ENCODE measurements around the gene PNMA8A. TPM values are rescaled to one million over a fixed set of nuclear protein-coding genes. Genes with fewer than 3 reads are reported as not detected.

The PNMA8A gene
- total RNA-seq, 4 donors from 2014 or later = 0.90 to 7.4 (median 3.4) TPM

GRCh38 chr19:46496304-46496703 is 24.9 kb upstream of the PNMA8A start:
- no peak for DNase-seq (ENCODE audit: low spot score in 2 of 2)
- WGBS, 2 donors = 56 to 77% methylated on average over 6 of the region's 6 CpGs

GRCh38 chr19:46495786-46496099 is 24.4 kb upstream of the PNMA8A start, which contains the start of gene PNMA8B:
TSS of gene PNMA8B (minus strand) at chr19:46495867. CDS start at chr19:46495465, 402 bp downstream.
- no peaks in the 10 kb centered on the region for H3K36me3 ChIP-seq
- H3K27me3 ChIP-seq = peaks cover 0 to 46% of the 10 kb centered on the region in 2 donors
- no peak for DNase-seq (ENCODE audit: low spot score in 2 of 2)
- H3K27ac ChIP-seq = peak within 1 kb of the TSS in 1 of 4 donors; percentile 17
- H3K4me3 ChIP-seq = peak within 1 kb of the TSS in 3 of 4 donors; percentile 11 to 50 (median 26)
- TF ChIP-seq POLR2A (IDR thresholded peaks at IDR 0.05) = no peak
- no peak for TF ChIP-seq CTCF (IDR thresholded peaks at IDR 0.05)
- no peak for TF ChIP-seq EP300 (IDR thresholded peaks at IDR 0.05)
- peaks cover 0 to 38% (median 10%) of the 10 kb centered on the region in 4 donors for H3K4me1 ChIP-seq
- H3K9me3 ChIP-seq = no peaks in the 10 kb centered on the region
- 6 to 12% methylated on average over 23 to 29 of the region's 29 CpGs for WGBS, 2 donors

More at GRCh38 chr19:46496304-46496703, 24.9 kb upstream of the PNMA8A start:
- Histone ChIP-seq H3K4me3 (no peak overlapping the region), H3K9me3 (no peaks in the 10 kb centered on the region), H3K27me3 (peaks cover 0 to 41% of the 10 kb centered on the region in 2 donors), H3K4me1 (peaks cover 0 to 38% (median 10%) of the 10 kb centered on the region in 4 donors), H3K27ac (no peak overlapping the region), H3K36me3 (no peaks in the 10 kb centered on the region)
- TF ChIP-seq CTCF (IDR thresholded peaks at IDR 0.05) (no peak), POLR2A (IDR thresholded peaks at IDR 0.05) (no peak), EP300 (IDR thresholded peaks at IDR 0.05) (no peak)

DNA sequence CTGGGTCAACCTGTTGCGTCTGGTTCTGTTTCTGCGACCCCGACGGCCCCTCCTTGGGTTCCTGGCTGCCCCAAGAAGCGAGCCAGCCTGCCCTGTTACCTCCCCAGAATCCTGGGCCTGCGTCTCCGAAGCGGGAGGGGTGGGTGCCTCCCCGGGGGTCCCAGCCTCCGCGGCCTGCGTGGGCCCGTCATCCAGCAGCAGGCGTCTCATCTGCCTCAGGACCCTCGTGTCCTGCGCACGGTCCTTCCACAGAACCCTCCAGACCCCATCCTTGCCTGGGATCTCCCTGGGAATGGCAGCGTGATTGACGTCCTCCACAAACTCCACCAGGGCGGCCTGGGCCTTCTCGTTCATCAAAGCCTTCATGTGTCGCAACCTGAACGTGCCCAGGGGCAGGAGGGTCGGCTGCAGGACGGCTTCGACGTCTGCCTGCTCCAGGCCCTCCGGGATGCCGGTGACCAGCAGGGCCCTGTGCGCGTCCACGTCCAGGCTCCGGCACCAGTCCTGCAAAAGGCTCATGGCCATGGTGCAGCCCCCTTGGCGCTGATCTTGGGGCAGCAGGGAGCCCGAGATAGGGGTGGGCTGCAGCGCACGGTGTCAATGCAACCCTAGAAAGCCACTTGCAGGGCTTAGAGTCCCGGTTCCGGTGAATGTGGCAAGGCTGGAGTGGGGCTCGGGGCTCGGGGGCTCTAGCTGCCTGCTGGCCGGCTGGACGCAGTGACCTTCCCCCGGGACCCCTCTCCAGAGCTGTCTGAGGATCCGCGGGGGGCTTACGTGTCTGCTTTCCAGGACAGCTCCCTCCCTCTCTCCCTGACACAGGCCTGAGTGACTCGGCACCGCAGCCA is 23.8 kb upstream of the PNMA8A start:
- H3K27ac ChIP-seq = peak overlapping the region in 1 of 4 donors; percentile 17
- H3K36me3 ChIP-seq = no peaks in the 10 kb centered on the region
- peaks cover 0 to 39% (median 10%) of the 10 kb centered on the region in 4 donors for H3K4me1 ChIP-seq
- TF ChIP-seq CTCF (IDR thresholded peaks at IDR 0.05) (no peak), EP300 (IDR thresholded peaks at IDR 0.05) (no peak)
- DNase-seq (ENCODE audit: low spot score in 2 of 2) = no peak
- 39 to 41% methylated on average over 12 to 45 of the region's 49 CpGs for WGBS, 2 donors
- H3K4me3 ChIP-seq = peak overlapping the region in 3 of 4 donors; percentile 11 to 50 (median 26)
- no peaks in the 10 kb centered on the region for H3K9me3 ChIP-seq
- H3K27me3 ChIP-seq = peaks cover 0 to 52% of the 10 kb centered on the region in 2 donors

DNA sequence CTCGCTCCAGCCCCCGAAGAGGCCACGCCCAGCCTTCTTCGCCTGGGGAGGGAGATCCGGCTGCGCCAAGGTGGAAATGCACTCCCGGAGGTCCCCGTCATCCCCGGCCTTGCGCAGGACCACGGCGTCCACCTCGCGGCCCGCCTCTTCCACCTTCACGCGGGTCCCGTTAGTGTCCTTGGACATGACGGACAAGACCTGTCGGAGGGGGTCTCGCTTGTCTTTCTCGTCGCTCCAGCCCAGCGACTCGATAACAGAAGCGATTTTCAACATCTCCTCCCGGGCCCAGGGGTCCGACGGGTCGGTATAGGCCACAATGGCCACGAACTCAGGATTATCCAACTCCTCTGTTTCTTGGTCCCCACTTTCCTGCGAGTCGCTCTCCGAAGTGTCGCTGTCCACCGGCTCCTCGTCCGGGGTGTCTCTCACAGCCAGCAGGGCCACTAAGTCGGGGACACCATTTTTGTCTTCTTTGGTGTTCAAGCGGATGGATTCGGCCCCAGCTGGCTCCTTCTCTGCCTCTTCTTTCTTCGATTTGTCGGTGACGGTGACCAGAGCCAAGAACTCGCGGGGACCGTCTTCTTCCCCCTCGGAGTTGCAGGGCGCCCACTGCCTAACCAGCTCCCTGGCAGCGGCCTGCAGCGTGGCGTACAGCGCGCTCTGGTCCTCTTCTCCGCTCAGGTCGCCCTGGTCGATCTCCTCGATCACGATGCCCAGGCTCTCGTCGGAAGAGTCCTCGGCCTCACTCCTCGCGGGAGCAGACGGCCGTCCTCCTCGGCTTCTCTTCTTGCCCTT is 23.0 kb upstream of the PNMA8A start:
- no peak for TF ChIP-seq POLR2A (IDR thresholded peaks at IDR 0.05)
- no peak for TF ChIP-seq CTCF (IDR thresholded peaks at IDR 0.05)
- no peak for TF ChIP-seq EP300 (IDR thresholded peaks at IDR 0.05)
- peak overlapping the region in 3 of 4 donors; percentile 22 to 55 (median 46) for H3K4me3 ChIP-seq
- H3K9me3 ChIP-seq = no peaks in the 10 kb centered on the region
- 71% methylated on average over 66 to 67 of the region's 67 CpGs for WGBS, 2 donors
- DNase-seq (ENCODE audit: low spot score in 2 of 2) = no peak
- H3K4me1 ChIP-seq = peaks cover 0 to 47% (median 12%) of the 10 kb centered on the region in 4 donors
- peaks cover 0 to 60% of the 10 kb centered on the region in 2 donors for H3K27me3 ChIP-seq
- no peak overlapping the region for H3K27ac ChIP-seq
- no peaks in the 10 kb centered on the region for H3K36me3 ChIP-seq
